ENCODE measurements around the gene NHSL1.

GRCh38 chr6:138443979-138444378 is 55.3 kb downstream of the NHSL1 start:
- no peak for TF ChIP-seq EZH2phosphoT487 (conservative IDR thresholded peaks at IDR 0.05; ENCODE audit: low read length)
- TF ChIP-seq CTCF (IDR thresholded peaks at IDR 0.05; ENCODE audit: insufficient read depth, low read length, poor library complexity, severe bottlenecking) = no peak
